ENCODE data around the gene MAP1S.

GRCh38 chr19:17683078-17683477 is 36.2 kb upstream of the MAP1S start:
- TF ChIP-seq CTCF (IDR thresholded peaks at IDR 0.05; ENCODE audit: low read depth, low read length) (no peak), EZH2phosphoT487 (IDR thresholded peaks at IDR 0.05; ENCODE audit: low read depth) (no peak)
